Endothelial cell (in vitro differentiated cells): ENCODE data around the gene KCNC4. TPM values are rescaled to one million over a fixed set of nuclear protein-coding genes. Genes with fewer than 3 reads are reported as not detected.

Source experiments
- DNase-seq: peaks from one replicate; pipeline ENCODE4 v3.0.0; 2021; ENCODE audit warnings: low spot score
- H3K27ac Mint-ChIP-seq: one replicate; pipeline ENCODE4 v1.8.0; 2021; ENCODE audit warnings: mixed read lengths, inconsistent platforms; ENCODE audit not compliant: unreplicated experiment
- H3K27me3 Mint-ChIP-seq: one replicate; pipeline ENCODE4 v1.8.0; 2021; ENCODE audit warnings: mild to moderate bottlenecking, moderate library complexity, mixed read lengths, inconsistent platforms; ENCODE audit not compliant: unreplicated experiment
- H3K36me3 Mint-ChIP-seq: one replicate; pipeline ENCODE4 v1.8.0; 2021; ENCODE audit warnings: mild to moderate bottlenecking, low read depth, mixed read lengths, inconsistent platforms; ENCODE audit not compliant: unreplicated experiment
- H3K4me1 Mint-ChIP-seq: one replicate; pipeline ENCODE4 v1.8.0; 2021; ENCODE audit warnings: mild to moderate bottlenecking, mixed read lengths, inconsistent platforms; ENCODE audit not compliant: unreplicated experiment
- H3K4me3 Mint-ChIP-seq: one replicate; pipeline ENCODE4 v1.8.0; 2021; ENCODE audit warnings: mild to moderate bottlenecking, mixed read lengths, inconsistent platforms; ENCODE audit not compliant: unreplicated experiment
- H3K9me3 Mint-ChIP-seq: one replicate; pipeline ENCODE4 v1.8.0; 2021; ENCODE audit warnings: mixed read lengths, inconsistent platforms; ENCODE audit not compliant: unreplicated experiment
- total RNA-seq: library from RNA; stranded (reverse); fragmentation: NEBNext Ultra II Directional; extraction: Animal tissue kit (Norgen Biotek cat#: 25700); gene quantifications from one replicate; pipeline ENCODE4 v1.2.1, GENCODE V29; 2021; ENCODE audit not compliant: unreplicated experiment
- TF ChIP-seq, protein P1 (sequence below): fragments of 200-600 bp; sonication (generic); IDR thresholded peaks from one replicate; pipeline ENCODE4 v1.5.0; 2021; ENCODE audit warnings: antibody characterized with exemption; ENCODE audit not compliant: unreplicated experiment

Gene KCNC4
- total RNA-seq, 1 donor from 2014 or later: 37.4 TPM

DNA sequence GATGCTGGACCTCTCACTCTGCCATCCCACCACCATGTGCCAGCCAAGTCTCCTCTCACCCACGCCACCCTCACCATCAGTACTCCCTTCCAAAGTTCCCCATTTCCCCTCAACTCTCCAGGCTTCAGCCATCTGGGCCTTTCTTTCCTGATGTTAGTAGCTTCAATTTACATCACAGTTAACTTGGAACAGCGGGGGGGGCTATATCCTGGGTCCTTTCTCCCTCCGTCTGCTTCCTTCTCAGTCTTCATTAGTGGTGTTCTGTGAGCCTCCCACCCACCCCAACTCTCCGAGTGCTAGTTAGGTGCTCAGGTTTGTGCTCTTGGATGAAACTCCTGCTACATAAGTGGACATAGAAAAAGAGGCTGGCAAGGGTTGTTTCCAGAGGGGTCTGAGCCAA is 31.9 kb downstream of the KCNC4 start:
- peaks cover 18% of the 10 kb centered on the region for H3K27me3 Mint-ChIP-seq

DNA sequence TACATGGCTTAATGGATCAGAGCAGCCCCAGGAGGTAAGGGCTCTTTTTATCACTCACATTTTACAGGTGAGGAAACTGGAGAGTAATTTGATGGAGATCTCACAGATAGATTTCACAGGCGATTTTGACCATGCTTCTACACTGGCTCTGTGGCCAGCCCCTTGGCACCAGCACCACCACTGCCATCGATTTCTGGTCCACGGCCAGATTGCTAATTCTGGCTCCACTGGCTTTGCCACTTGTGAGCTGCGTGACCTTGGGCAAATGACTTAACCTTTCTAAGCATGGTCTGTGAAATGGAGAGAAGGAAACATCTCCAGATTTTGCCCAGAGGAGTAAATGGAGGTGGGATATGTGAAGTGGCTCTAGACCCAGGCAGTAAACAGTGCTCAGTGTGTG is 32.6 kb downstream of the KCNC4 start:
- Mint-ChIP-seq H3K27ac (no peak overlapping the region), H3K36me3 (peaks cover 32% of the 10 kb centered on the region), H3K27me3 (peaks cover 18% of the 10 kb centered on the region), H3K9me3 (no peaks in the 10 kb centered on the region), H3K4me3 (no peak overlapping the region), H3K4me1 (peaks cover 31% of the 10 kb centered on the region)
- no peak for DNase-seq
- TF ChIP-seq, protein P1, sequence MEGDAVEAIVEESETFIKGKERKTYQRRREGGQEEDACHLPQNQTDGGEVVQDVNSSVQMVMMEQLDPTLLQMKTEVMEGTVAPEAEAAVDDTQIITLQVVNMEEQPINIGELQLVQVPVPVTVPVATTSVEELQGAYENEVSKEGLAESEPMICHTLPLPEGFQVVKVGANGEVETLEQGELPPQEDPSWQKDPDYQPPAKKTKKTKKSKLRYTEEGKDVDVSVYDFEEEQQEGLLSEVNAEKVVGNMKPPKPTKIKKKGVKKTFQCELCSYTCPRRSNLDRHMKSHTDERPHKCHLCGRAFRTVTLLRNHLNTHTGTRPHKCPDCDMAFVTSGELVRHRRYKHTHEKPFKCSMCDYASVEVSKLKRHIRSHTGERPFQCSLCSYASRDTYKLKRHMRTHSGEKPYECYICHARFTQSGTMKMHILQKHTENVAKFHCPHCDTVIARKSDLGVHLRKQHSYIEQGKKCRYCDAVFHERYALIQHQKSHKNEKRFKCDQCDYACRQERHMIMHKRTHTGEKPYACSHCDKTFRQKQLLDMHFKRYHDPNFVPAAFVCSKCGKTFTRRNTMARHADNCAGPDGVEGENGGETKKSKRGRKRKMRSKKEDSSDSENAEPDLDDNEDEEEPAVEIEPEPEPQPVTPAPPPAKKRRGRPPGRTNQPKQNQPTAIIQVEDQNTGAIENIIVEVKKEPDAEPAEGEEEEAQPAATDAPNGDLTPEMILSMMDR: no peak

More for the DNA sequence above, 31.9 kb downstream of the KCNC4 start:
- H3K27ac Mint-ChIP-seq: no peak overlapping the region
- no peaks in the 10 kb centered on the region for H3K9me3 Mint-ChIP-seq
- no peak for DNase-seq
- H3K4me1 Mint-ChIP-seq: peaks cover 31% of the 10 kb centered on the region
- peaks cover 32% of the 10 kb centered on the region for H3K36me3 Mint-ChIP-seq
- H3K4me3 Mint-ChIP-seq: no peak overlapping the region
- TF ChIP-seq, protein P1: no peak

DNA sequence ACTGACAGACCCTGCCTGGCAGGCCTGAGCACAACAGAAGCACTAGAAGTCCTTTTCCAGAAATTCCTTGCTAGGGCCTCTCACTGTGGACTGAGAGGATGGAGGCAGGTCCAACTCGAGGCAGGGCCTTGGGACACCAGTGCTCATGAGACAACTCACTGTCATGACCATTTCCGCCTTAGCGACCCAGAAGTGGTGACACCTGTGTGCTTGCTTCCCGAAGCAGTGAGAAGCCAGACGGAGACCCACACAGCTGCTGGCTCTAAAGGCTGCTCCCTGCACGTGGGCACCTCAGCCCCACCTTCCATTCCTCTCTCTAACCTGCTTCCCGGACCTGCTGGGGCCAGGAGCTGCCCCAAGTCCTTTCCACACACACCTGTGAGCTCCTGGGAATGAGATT is 33.0 kb downstream of the KCNC4 start:
- no peak for DNase-seq
- TF ChIP-seq, protein P1: no peak
- no peak overlapping the region for H3K27ac Mint-ChIP-seq
- no peak overlapping the region for H3K4me3 Mint-ChIP-seq
- peaks cover 31% of the 10 kb centered on the region for H3K4me1 Mint-ChIP-seq
- H3K36me3 Mint-ChIP-seq: peaks cover 32% of the 10 kb centered on the region
- H3K9me3 Mint-ChIP-seq: no peaks in the 10 kb centered on the region
- H3K27me3 Mint-ChIP-seq: peaks cover 18% of the 10 kb centered on the region

GRCh38 chr1:110243574-110243973 is 33.5 kb downstream of the KCNC4 start:
- Mint-ChIP-seq H3K4me1 (peaks cover 28% of the 10 kb centered on the region), H3K36me3 (peaks cover 28% of the 10 kb centered on the region), H3K4me3 (no peak overlapping the region), H3K27me3 (peaks cover 18% of the 10 kb centered on the region), H3K27ac (no peak overlapping the region), H3K9me3 (no peaks in the 10 kb centered on the region)
- TF ChIP-seq, protein P1: no peak
- no peak for DNase-seq

DNA sequence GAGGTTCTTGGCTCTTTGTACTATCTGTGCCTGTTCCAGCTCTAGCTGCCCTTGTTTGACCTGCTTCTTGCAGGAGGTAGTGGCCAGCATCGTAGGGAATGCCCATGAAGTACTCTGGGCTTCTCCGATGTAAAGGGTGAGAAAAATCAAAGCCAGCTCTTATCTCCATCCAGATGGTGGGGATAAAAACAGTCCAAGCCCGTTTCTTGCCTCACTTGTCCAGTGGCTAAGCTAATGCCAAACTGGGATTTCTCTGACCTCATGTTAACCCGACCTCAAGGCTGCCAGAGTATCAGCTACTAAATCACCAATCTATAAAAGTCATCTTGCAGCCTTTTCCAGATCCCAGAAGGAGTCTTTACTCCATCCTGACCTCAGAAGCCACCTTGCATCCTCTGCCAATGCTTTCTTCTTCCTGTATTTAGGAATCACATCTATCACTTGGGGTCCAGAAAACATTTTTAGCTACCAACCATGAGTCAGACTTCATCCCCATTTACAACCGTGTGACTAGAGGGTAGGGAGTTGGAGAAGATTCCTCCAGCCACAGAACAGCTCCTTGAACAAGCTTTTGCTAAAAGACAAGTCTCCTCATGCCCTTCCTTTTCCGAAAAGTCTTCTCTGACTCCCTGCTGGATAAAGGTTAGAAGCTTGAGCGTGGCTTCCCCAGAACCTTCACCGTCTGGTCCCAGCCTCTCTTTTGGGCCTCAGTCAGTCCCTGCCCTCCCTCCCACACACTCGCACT is 35.9 kb downstream of the KCNC4 start:
- no peak for DNase-seq
- peaks cover 14% of the 10 kb centered on the region for H3K27me3 Mint-ChIP-seq
- peaks cover 19% of the 10 kb centered on the region for H3K36me3 Mint-ChIP-seq
- no peak overlapping the region for H3K4me3 Mint-ChIP-seq
- H3K9me3 Mint-ChIP-seq: no peaks in the 10 kb centered on the region
- H3K4me1 Mint-ChIP-seq: peaks cover 9% of the 10 kb centered on the region
- TF ChIP-seq, protein P1: no peak
- H3K27ac Mint-ChIP-seq: no peak overlapping the region
